ENCODE measurements around the gene MBD3L5.

MBD3L5 gene

DNA sequence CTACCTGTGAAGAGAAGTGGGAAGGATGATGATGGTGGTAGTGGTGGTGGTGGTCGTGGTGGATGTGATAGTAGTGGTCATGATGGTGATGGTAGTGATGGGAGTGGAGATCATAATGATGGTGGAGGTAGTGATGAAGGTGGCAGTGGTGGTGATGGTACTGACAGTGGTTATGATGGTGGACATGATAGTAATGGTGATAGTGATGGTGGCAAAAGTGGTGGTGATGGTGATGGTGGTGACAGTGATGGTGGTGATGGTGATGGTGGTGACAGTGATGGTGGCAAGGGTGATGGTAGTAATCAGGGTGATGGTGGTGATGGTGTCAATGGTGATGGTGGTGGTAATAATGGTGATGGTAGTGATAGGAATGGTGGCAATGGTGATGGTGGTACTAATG, 35.3 kb upstream of the MBD3L5 start:
- no peak for TF ChIP-seq EZH2 (optimal IDR thresholded peaks at IDR 0.05; ENCODE audit: low read depth, low read length)
- TF ChIP-seq, protein P1, sequence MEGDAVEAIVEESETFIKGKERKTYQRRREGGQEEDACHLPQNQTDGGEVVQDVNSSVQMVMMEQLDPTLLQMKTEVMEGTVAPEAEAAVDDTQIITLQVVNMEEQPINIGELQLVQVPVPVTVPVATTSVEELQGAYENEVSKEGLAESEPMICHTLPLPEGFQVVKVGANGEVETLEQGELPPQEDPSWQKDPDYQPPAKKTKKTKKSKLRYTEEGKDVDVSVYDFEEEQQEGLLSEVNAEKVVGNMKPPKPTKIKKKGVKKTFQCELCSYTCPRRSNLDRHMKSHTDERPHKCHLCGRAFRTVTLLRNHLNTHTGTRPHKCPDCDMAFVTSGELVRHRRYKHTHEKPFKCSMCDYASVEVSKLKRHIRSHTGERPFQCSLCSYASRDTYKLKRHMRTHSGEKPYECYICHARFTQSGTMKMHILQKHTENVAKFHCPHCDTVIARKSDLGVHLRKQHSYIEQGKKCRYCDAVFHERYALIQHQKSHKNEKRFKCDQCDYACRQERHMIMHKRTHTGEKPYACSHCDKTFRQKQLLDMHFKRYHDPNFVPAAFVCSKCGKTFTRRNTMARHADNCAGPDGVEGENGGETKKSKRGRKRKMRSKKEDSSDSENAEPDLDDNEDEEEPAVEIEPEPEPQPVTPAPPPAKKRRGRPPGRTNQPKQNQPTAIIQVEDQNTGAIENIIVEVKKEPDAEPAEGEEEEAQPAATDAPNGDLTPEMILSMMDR (IDR thresholded peaks at IDR 0.05; ENCODE audit: low read length) = no peak
- no peak for TF ChIP-seq EZH2phosphoT487 (IDR thresholded peaks at IDR 0.05; ENCODE audit: low read length)
- no peaks in the 10 kb centered on the region for H3K4me1 ChIP-seq (ENCODE audit: low read length)
- H3K4me3 ChIP-seq (ENCODE audit: low read length) = no peak overlapping the region
- H3K9ac ChIP-seq (ENCODE audit: low read length) = no peak overlapping the region
- no peaks in the 10 kb centered on the region for H3K36me3 ChIP-seq (replicated peaks; ENCODE audit: insufficient read depth, low read length)
- H3K9me2 ChIP-seq (replicated peaks; ENCODE audit: insufficient read depth, low read length) = no peaks in the 10 kb centered on the region
- H3K27me3 ChIP-seq (replicated peaks; ENCODE audit: insufficient read depth, low read length) = peaks cover 63% of the 10 kb centered on the region
- H3K9me3 ChIP-seq (replicated peaks; ENCODE audit: insufficient read depth, low read length) = no peaks in the 10 kb centered on the region
- no peaks in the 10 kb centered on the region for H4K20me1 ChIP-seq (ENCODE audit: insufficient read depth, low read length)
- no peak overlapping the region for H3K27ac ChIP-seq (ENCODE audit: low read length)
- H3F3A ChIP-seq (ENCODE audit: insufficient read depth, low read length) = no peaks in the 10 kb centered on the region
- H3K4me2 ChIP-seq (ENCODE audit: low read depth, low read length) = no peak overlapping the region
- no peak for DNase-seq
- no peak overlapping the region for H2AFZ ChIP-seq (ENCODE audit: low read length)
- no peaks in the 10 kb centered on the region for H3K79me2 ChIP-seq (ENCODE audit: low read length)

DNA sequence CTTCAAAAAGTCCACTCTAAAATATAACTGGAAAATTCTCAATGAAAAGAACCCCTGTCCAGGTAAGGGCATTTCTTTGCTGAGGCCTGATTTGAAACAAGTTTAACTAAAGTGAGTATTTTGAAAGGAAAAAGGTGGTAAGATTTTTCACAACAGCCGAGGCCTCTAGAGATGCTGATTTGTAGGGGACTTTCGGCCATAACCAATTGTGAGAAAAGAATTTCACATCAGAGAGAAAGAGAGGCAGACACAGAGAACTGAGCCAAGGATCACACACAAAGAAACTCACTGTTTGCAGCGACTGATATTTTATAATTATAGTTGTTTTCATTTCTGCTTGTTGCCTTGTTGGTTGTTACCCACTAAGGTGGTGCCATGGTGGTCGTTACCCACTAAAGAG, 33.6 kb upstream of the MBD3L5 start:
- no peak for DNase-seq
- H3K4me3 ChIP-seq (ENCODE audit: low read length) = no peak overlapping the region
- no peak for TF ChIP-seq EZH2 (optimal IDR thresholded peaks at IDR 0.05; ENCODE audit: low read depth, low read length)
- TF ChIP-seq, protein P1 (IDR thresholded peaks at IDR 0.05; ENCODE audit: low read length) = no peak
- no peak for TF ChIP-seq EZH2phosphoT487 (IDR thresholded peaks at IDR 0.05; ENCODE audit: low read length)
- H3K27me3 ChIP-seq (replicated peaks; ENCODE audit: insufficient read depth, low read length) = peaks cover 69% of the 10 kb centered on the region
- H4K20me1 ChIP-seq (ENCODE audit: insufficient read depth, low read length) = no peaks in the 10 kb centered on the region
- no peaks in the 10 kb centered on the region for H3K36me3 ChIP-seq (replicated peaks; ENCODE audit: insufficient read depth, low read length)
- no peak overlapping the region for H3K9ac ChIP-seq (ENCODE audit: low read length)
- H3K4me2 ChIP-seq (ENCODE audit: low read depth, low read length) = no peak overlapping the region
- no peaks in the 10 kb centered on the region for H3K4me1 ChIP-seq (ENCODE audit: low read length)
- H3K27ac ChIP-seq (ENCODE audit: low read length) = no peak overlapping the region
- H3F3A ChIP-seq (ENCODE audit: insufficient read depth, low read length) = no peaks in the 10 kb centered on the region
- H3K79me2 ChIP-seq (ENCODE audit: low read length) = no peaks in the 10 kb centered on the region
- no peak overlapping the region for H2AFZ ChIP-seq (ENCODE audit: low read length)
- H3K9me3 ChIP-seq (replicated peaks; ENCODE audit: insufficient read depth, low read length) = no peaks in the 10 kb centered on the region
- H3K9me2 ChIP-seq (replicated peaks; ENCODE audit: insufficient read depth, low read length) = no peaks in the 10 kb centered on the region

DNA sequence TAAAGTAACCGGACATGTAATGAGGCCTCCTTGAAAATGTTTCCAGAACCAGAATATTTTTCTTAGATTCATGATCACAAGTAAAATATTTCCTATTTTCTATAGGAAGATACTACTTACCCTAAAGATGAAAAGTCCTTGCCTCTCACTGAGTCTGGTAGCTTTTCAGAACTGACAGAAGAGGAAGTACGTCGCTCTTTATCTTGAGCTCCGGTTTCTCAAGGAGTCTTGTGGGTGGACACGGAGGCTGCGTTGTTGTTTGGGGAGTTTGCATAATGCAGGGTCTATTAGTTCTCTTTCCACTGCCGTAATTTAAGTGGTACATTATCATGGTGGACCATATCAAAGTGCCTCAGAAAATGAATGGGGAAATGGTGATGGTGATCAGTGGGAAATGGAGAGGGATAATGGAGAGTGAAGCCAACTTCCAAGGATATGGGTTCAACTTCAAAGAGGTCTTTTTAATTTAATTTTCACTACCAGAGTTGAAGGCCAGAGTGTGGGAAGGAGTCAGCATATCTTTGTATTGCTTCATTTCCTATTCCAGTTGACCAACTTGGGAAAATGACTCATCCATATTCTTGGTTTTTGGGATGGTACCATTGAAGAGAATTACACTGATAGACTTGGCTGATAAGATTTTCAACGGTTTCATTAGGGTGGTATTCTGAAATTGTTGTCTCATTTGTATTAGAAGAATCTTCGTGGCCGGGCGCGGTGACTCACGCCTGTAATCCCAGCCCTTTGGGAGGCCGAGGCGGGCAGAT, 32.5 kb upstream of the MBD3L5 start:
- Histone ChIP-seq H3K4me3 (ENCODE audit: low read length) (no peak overlapping the region), H3K27ac (ENCODE audit: low read length) (no peak overlapping the region), H4K20me1 (ENCODE audit: insufficient read depth, low read length) (no peaks in the 10 kb centered on the region), H3K9me2 (replicated peaks; ENCODE audit: insufficient read depth, low read length) (no peaks in the 10 kb centered on the region), H3K36me3 (replicated peaks; ENCODE audit: insufficient read depth, low read length) (no peaks in the 10 kb centered on the region), H3K79me2 (ENCODE audit: low read length) (no peaks in the 10 kb centered on the region), H3K27me3 (replicated peaks; ENCODE audit: insufficient read depth, low read length) (peaks cover 76% of the 10 kb centered on the region), H3K4me2 (ENCODE audit: low read depth, low read length) (no peak overlapping the region), H3F3A (ENCODE audit: insufficient read depth, low read length) (no peaks in the 10 kb centered on the region), H2AFZ (ENCODE audit: low read length) (no peak overlapping the region), H3K4me1 (ENCODE audit: low read length) (no peaks in the 10 kb centered on the region), H3K9ac (ENCODE audit: low read length) (no peak overlapping the region), H3K9me3 (replicated peaks; ENCODE audit: insufficient read depth, low read length) (no peaks in the 10 kb centered on the region)
- TF ChIP-seq EZH2 (optimal IDR thresholded peaks at IDR 0.05; ENCODE audit: low read depth, low read length) = no peak
- TF ChIP-seq, protein P1 (IDR thresholded peaks at IDR 0.05; ENCODE audit: low read length) = no peak
- no peak for TF ChIP-seq EZH2phosphoT487 (IDR thresholded peaks at IDR 0.05; ENCODE audit: low read length)
- no peak for DNase-seq

Data from MM.1S (cell line).